ENCODE data around the gene BOLA1.
"Not testable (repeated sequence)": the region's sequence is repeated elsewhere in the genome, so short reads cannot be mapped to it uniquely, and the experiment has no call there.

BOLA1 gene

GRCh38 chr1:149933208-149933607 is 33.8 kb downstream of the BOLA1 start:
- DNase-seq = no peak

DNA sequence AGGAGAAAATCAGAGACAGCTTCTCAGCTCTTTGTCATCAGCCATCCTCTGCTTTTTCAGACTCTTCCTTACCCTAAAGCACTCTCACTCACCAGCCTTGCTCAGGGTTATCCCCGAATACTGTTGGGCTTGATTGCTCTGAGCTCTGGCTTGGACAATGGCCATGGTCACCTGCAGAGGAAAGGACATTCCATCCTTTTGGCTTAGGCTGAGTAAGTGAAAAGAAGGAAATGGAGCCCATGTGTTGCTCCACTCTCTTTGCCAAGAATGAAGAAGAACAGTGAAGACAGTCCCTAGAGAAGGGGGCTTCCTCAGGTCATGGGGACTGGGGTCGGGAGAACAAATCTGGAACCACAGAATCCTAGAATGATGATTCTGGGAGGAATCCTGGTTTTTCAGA is 35.0 kb downstream of the BOLA1 start:
- DNase-seq = no peak

- no peak for DNase-seq
These were observed 37.0 kb downstream of the BOLA1 start, which contains the start of gene MTMR11 for GRCh38 chr1:149936170-149936991. Gene MTMR11, minus strand, starts transcription at chr1:149936879. Its CDS starts 232 bp downstream, at chr1:149936647.

- no peak for DNase-seq
These were observed 37.8 kb downstream of the BOLA1 start for GRCh38 chr1:149936992-149937705.

- no peak for DNase-seq
These were observed 38.4 kb downstream of the BOLA1 start for GRCh38 chr1:149937759-149938158.

- not testable (repeated sequence) for DNase-seq
These were observed 39.3 kb downstream of the BOLA1 start for GRCh38 chr1:149938668-149939003.

DNA sequence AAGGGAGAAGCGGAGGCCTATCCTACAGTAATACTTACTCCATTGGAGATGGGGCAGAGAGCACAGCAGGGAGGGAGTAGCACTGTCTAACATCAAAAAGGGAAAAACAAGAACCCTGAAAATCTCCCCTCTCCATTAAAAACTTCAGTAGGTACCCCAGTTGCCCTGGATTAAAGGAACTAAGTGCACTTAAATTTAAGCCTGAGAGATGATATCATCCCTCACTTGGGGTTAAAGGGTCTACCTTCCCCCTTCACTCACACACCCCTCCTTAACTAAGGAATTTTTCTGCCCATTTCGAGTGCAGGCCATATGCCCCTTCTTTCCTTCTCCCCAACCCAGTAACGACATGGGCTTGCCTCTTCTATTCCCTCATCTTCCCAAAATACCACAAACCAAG is 41.1 kb downstream of the BOLA1 start:
- DNase-seq = no peak

DNA sequence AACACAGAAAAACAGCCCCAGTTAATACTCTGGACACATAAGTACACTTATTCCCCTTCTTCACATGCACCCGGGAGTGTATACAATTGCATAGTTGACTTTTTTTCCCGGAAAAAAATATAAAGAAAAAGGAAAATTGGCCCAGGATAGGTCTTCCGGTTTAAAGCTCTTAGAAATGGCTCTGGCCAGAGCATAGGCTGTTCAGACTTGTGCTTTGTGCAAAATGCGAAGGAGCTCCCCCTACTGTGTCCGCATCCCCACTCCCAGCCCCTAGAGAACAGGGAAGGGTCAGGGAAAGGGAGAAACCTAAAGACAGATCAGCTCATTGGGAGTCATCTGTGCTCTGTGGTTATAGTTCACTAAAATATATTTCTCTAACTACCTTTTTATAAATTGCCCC is 42.8 kb downstream of the BOLA1 start:
- DNase-seq = no peak

- no peak for DNase-seq
These were observed 43.5 kb downstream of the BOLA1 start for GRCh38 chr1:149942885-149943284.

DNA sequence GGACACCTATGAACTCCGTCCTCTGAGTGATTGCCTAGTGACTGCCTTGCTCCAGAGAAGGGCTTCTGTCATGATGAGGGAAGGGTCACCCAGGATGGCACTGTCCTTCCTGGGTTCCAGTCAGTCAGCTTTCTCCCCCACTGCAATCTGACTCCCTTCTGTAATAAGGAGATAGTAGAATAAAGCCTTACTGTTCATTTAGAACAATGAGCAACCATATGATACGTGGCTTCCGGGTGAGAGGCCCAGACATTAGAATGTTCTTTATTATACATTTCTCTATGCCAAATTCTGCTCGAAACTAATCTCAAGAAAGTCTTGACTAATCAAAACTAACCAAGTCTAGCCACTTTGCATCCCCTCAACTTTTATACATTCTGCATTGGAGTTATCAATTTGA is 45.8 kb downstream of the BOLA1 start:
- no peak for DNase-seq

DNA sequence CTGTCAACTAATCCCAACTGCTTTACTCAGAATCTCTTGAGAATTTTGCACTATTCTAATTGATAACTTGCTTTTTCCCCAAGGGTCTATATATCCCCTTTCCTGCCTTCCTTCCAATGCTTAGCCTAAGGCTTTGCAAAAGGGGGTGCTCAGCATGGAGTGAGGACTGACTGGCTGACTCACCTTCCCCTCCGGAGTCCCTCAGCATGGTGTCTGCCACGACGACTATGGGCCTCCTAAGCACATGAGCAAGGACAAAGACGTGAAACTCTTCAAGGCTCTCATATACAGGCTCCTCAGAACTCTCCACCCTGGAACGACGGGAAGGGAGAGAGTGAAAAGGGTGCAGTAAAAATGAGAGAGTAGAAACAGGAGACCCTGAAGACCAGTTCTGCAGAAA is 50.5 kb downstream of the BOLA1 start:
- DNase-seq = no peak

Measured in NCI-H2029 treated with DMSO at 0.1 percent for 48 hours (cell line).